Ishikawa (cell line): Measurements from ENCODE around the gene HSDL1.

Source experiments
- CEBPB ChIP-seq: IDR thresholded peaks from 2 replicates; pipeline ENCODE4 v1.6.1; 2012
- CREB1 ChIP-seq: IDR thresholded peaks from 2 replicates; pipeline ENCODE4 v1.6.1; 2012; ENCODE audit warnings: low read depth
- EP300 ChIP-seq: IDR thresholded peaks from 2 replicates; pipeline ENCODE4 v1.6.1; 2012; ENCODE audit warnings: borderline replicate concordance
- FOXM1 ChIP-seq: IDR thresholded peaks from 2 replicates; pipeline ENCODE4 v1.6.1; 2012; ENCODE audit warnings: low read depth, borderline replicate concordance
- TCF12 ChIP-seq: IDR thresholded peaks from 2 replicates; pipeline ENCODE4 v1.6.1; 2012; ENCODE audit warnings: low read depth
- TEAD4 ChIP-seq: IDR thresholded peaks from 2 replicates; pipeline ENCODE4 v1.6.1; 2012
- YY1 ChIP-seq: IDR thresholded peaks from 2 replicates; pipeline ENCODE4 v1.6.1; 2012; ENCODE audit warnings: low read depth
- TF ChIP-seq, protein P1 (sequence below): IDR thresholded peaks from 2 replicates; pipeline ENCODE4 v1.6.1; 2012; ENCODE audit warnings: low read depth, mild to moderate bottlenecking
- TF ChIP-seq, protein P2 (sequence below): IDR thresholded peaks from 2 replicates; pipeline ENCODE4 v1.6.1; 2012

DNA sequence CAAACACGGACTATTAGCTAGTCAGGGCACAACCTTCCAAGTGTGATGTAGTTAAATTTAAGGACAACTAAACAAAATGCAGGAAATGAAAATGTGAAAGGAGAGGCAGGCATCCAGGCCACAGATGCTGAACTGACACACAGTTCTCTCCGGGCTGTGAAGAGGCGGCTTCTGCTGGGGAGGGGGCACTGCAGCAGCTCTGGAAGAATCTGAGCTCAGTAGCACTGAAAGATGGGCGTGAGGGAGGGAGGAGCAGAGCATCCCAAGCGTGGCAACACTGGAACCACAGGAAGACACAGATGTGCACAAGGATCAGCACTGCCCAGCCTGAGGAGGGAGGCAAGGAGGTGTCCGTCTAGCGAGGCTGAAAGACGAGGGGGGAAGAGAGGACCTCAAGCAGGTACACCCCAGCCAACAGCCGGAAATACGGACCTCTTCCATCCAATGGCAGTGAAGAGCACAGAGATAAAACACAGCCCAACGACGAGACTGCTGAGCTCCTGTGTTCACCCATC lies 39.6 kb downstream of the HSDL1 start:
- TF ChIP-seq, protein P1, sequence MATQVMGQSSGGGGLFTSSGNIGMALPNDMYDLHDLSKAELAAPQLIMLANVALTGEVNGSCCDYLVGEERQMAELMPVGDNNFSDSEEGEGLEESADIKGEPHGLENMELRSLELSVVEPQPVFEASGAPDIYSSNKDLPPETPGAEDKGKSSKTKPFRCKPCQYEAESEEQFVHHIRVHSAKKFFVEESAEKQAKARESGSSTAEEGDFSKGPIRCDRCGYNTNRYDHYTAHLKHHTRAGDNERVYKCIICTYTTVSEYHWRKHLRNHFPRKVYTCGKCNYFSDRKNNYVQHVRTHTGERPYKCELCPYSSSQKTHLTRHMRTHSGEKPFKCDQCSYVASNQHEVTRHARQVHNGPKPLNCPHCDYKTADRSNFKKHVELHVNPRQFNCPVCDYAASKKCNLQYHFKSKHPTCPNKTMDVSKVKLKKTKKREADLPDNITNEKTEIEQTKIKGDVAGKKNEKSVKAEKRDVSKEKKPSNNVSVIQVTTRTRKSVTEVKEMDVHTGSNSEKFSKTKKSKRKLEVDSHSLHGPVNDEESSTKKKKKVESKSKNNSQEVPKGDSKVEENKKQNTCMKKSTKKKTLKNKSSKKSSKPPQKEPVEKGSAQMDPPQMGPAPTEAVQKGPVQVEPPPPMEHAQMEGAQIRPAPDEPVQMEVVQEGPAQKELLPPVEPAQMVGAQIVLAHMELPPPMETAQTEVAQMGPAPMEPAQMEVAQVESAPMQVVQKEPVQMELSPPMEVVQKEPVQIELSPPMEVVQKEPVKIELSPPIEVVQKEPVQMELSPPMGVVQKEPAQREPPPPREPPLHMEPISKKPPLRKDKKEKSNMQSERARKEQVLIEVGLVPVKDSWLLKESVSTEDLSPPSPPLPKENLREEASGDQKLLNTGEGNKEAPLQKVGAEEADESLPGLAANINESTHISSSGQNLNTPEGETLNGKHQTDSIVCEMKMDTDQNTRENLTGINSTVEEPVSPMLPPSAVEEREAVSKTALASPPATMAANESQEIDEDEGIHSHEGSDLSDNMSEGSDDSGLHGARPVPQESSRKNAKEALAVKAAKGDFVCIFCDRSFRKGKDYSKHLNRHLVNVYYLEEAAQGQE = no peak
- no peak for TF ChIP-seq EP300
- TF ChIP-seq CEBPB = no peak
- TF ChIP-seq TCF12 = no peak
- TF ChIP-seq, protein P2, sequence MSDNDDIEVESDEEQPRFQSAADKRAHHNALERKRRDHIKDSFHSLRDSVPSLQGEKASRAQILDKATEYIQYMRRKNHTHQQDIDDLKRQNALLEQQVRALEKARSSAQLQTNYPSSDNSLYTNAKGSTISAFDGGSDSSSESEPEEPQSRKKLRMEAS = no peak
- TF ChIP-seq FOXM1 = no peak
- no peak for TF ChIP-seq YY1
- TF ChIP-seq CREB1 = no peak
- TF ChIP-seq TEAD4 = no peak
